Measurements from ENCODE around the gene SEC61G. TPM values are rescaled to one million over a fixed set of nuclear protein-coding genes. Genes with fewer than 3 reads are reported as not detected.

Gene SEC61G
- 172 and 637 TPM in 2 replicates for total RNA-seq

DNA sequence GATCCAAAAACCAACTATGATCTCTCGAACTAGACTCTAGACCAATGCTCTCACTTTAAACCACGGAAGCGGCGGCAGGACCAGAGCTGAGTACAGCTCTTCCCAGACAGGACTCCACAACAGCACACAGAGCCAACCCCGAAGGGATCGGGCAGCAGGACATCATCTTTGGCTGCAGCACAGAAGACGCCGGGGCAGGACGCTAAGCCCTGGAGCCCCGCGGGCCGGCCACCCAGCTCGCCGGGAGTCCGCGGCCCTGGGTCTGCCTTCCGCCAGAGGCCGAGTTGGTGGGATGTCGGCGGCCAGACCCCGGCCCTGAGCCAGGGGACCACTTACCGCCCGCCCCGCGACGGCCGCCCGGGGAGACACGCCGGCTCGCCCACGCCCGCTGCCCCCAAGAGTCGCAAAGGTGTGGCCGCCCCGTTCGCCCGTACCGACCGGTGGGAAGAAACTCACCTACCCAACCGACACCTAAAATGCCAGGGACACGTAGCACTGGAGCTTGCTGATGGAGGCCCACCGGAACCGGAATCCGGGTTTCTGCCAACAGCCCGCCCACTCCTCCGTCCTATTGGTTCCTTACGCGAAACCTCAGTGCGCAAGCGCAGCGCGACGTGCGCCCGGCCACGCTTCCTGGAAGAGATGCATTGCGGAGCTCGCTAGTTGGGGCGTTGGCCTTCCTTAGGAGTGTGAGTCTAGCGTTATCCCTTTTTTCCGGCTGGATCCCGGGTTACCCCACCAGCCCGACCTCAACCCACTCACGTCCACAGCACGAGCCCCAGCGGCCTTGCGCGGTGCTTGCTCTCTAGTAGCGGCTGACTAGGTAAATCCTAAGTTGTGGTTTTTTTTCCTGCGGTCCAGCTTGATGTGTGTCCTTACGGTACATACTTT lies at the start of gene SEC61G:
Gene SEC61G, minus strand, starts transcription at position 510 of the 891 bp plus-strand sequence. CDS start 1,623 bp downstream, outside the sequence.

Other genes starting within 250 kb of the SEC61G start
- not detected in 2 replicates for gene VSTM2A, start 216.8 kb downstream of the SEC61G start, total RNA-seq

Measured in placental epithelial cell (primary cell).